Epithelial cell of proximal tubule (primary cell): ENCODE data around the gene ZSCAN32. TPM values are rescaled to one million over a fixed set of nuclear protein-coding genes. Genes with fewer than 3 reads are reported as not detected.

Source experiments
- DNase-seq: peaks from one replicate; pipeline ENCODE4 v3.0.0-alpha.2; 2011; ENCODE audit warnings: low read depth
- H3K4me3 ChIP-seq: 2 replicates; pipeline ENCODE4 v1.5.1; 2011; ENCODE audit warnings: low read depth, mild to moderate bottlenecking, low read length
- CTCF ChIP-seq: conservative IDR thresholded peaks from 2 replicates; pipeline ENCODE4 v1.5.1; 2012; ENCODE audit warnings: low read depth, mild to moderate bottlenecking, low read length
- total RNA-seq: library from RNA; depleted of rRNA; stranded (reverse); fragments of >200 nt; gene quantifications from 2 replicates; pipeline ENCODE4 v1.2.3, GENCODE V29; 2015

ZSCAN32 gene
- total RNA-seq, 1 donor from 2014 or later = 10.8 TPM

- DNase-seq = no peak
- TF ChIP-seq CTCF = no peak
Measured at GRCh38 chr16:3358871-3359270, 41.9 kb downstream of the ZSCAN32 start.

GRCh38 chr16:3356118-3356517, 44.7 kb downstream of the ZSCAN32 start:
- no peak overlapping the region for H3K4me3 ChIP-seq
- no peak for DNase-seq
- TF ChIP-seq CTCF = no peak

More at GRCh38 chr16:3358871-3359270, 41.9 kb downstream of the ZSCAN32 start:
- H3K4me3 ChIP-seq = no peak overlapping the region

GRCh38 chr16:3355589-3355988, 45.2 kb downstream of the ZSCAN32 start, which contains the start of gene OR2C1:
Gene OR2C1 (plus strand): TSS chr16:3355889. CDS start chr16:3355941, 52 bp downstream.
- H3K4me3 ChIP-seq = no peak within 1 kb of the TSS
- no peak for DNase-seq
- no peak for TF ChIP-seq CTCF

GRCh38 chr16:3349175-3349574, 51.6 kb downstream of the ZSCAN32 start:
- H3K4me3 ChIP-seq = no peak overlapping the region
- DNase-seq = no peak
- TF ChIP-seq CTCF = no peak

- DNase-seq = no peak
- TF ChIP-seq CTCF = no peak
- H3K4me3 ChIP-seq = no peak overlapping the region
Measured at GRCh38 chr16:3348547-3349167, 52.1 kb downstream of the ZSCAN32 start.

- H3K4me3 ChIP-seq = no peak overlapping the region
- no peak for DNase-seq
- TF ChIP-seq CTCF = no peak
Measured at GRCh38 chr16:3347586-3347985, 53.2 kb downstream of the ZSCAN32 start.

GRCh38 chr16:3346041-3346440, 54.8 kb downstream of the ZSCAN32 start:
- TF ChIP-seq CTCF = no peak

More at GRCh38 chr16:3346041-3346440, 54.8 kb downstream of the ZSCAN32 start:
- no peak overlapping the region for H3K4me3 ChIP-seq
- DNase-seq = no peak
